Cerebellar cortex (tissue), 1 donor: ENCODE data around the gene KIDINS220.
A peak's percentile ranks its signal among the peaks of the same experiment; 100 is the strongest.
"Not testable (repeated sequence)": the region's sequence is repeated elsewhere in the genome, so short reads cannot be mapped to it uniquely, and the experiment has no call there.

Source experiments
- DNase-seq: peaks from one replicate; pipeline ENCODE4 v3.0.0-alpha.2; 2015; ENCODE audit warnings: low spot score

KIDINS220 gene

DNA sequence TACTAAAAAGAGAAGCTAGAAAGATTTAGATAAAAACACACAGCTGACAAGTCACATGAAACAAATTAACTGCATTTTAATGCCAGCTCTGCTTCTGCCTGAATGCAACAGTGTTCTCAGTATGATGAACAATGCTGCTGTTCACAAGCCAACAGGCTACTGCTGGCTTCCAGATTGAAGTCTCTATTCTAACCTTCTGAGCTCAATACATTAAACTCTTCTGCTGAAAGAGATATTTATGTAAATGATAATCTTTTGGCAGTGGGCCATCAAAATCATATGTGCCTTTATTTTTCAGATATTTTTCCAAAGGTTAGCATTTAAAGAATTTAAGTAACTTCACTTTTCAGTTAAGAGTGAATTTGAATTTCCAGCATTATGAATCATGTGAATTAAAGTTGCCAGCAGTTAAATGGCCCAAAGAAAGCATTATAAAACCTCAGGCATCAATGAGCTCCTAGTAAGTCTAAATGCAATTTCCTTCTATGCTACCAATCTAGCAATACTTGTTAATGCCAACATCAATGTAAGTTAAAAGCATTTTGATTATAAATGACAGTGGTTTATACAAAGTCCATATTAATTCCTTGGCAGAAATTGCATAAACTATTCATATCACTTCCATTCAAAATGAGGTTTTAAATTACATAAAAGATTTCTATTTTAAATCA lies 83.2 kb downstream of the KIDINS220 start:
- peak; percentile 63 for DNase-seq

DNA sequence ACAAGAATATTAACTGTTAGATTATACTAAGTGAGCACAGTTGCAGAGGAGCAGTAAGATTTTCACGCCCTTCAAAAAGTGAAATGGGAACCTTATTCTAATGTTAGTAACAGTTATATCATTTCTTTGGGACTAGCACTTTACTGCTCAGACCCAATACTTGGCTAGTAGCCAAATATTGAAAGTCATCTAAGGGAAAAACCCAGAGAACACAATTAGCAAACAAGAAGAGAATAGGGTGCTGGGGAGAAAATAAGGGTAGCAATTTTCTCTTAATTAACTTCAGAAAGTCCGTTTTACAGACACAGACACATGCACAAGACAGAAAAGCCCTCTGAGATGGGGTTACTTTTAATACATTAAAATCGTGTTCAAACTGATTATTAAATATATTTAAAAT lies 83.8 kb downstream of the KIDINS220 start:
- DNase-seq = no peak

DNA sequence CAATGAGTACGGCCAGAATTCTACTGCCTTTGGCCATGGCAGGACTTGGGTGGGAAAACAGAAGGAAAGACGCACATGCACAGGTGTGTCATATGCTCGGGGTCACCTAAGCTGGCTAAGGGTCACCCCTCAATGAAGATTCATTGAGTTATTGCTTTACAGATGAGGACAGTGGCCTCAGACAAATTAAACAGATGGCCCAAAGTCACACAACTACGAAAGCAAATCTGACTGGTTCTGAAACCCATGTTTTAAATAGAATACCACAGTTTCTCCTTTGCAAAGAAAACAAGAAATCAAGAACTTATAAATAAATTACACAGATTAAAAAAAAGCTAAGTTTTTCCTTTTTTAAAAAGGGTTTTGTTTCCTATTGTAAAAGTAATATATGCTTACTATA lies 85.0 kb downstream of the KIDINS220 start:
- DNase-seq = no peak

DNA sequence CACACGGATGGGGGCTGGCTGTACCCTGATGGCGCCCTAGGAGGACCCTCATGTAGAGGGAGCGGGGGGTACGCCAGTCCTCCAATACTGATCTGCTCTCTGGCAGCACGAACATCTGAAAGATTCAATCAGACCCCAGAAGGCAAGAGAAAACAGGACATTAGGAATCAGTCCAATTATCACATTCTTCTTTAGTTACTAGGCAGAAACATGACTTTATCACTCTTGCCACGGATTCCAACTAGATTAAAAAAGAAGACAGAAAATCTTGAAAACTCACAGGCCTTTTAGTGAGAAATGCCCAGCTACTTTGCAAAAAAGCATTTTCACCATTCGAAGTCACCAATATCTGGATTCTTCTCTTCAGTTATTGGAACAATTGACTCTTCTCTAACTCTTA lies 87.2 kb downstream of the KIDINS220 start:
- DNase-seq = no peak

DNA sequence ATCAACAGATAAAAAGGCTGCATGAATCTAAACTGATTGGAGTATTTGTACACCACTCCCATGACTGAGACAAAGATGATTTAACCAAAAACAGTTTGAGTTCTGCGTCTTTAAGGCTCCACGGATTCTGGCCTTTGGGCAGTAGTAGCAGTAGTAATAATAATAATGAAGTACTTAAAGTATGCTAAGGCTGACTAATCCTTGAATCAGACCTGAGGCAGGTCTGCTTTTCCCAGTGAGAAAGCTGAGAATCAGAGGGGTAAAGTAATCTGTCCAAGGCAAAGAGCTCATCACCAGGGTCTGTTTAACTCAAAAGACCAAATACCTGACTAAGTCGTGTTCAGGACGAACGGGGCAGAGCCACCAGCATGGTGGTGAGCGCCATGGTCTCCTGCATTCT lies 94.2 kb downstream of the KIDINS220 start:
- DNase-seq = no peak

DNA sequence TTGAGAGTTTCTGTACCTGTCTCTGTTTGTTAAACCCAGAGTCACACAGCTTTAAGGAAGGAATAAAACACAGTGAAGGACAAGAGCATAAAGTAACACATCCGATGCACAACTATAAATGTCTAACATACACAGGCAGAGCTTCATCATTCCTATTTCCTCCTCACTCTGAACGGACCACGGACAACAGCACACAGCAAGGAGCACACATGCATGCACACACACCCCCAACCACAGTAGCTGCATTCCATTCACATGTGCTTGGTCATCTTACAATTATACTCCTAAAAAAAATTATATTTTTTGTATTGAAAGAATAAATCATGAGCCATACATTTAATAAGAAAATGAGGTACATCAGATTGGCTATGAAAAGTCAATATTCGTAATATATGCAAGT lies 97.3 kb downstream of the KIDINS220 start:
- DNase-seq = no peak

DNA sequence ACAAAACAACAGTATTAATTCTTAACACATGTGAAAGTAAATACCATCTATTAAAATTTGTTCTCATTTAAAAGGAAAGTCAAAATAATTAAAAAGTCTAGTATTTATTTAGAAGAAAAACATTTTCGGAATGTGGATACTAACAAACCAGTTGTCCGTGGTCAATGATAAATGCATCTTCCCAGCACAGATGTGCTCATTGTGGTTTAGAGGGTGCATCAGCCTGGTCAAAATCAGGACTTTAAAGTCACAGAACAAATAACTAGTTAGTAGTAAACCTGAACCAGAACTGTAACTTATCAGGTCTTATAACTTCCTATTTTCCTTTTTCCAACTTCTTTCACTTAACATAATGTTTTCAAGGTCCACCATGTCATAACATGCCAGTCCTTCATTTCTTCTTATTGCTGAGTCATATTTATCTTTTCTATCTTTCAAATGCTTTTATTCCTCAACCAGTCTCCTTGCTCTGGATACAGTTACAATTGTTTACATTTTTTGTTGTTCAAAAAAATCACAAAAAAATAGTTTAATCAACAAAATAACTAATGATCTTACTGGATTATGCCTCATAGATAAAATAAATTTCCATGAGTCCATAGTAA lies 99.7 kb downstream of the KIDINS220 start:
- DNase-seq = no peak

DNA sequence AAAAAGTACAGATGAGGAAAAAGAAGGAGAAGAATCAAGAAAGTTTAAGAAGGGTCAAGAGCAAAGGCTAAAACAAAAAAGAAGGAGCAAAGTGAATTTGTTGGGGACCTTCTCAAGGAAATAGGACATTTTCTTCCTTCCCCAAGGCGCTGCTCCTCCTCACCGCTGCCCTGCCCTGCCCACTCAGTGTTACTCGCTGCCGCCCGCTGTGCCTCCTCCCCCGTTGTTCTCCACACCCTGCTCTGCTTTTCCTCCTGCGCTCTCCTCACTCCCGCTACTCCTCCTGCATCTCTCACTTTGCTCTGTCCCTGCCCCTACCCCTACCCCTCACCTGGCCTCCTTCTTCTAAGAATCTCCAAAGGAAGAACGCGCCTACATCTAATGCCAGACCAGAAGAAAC lies 104.8 kb downstream of the KIDINS220 start:
- no peak for DNase-seq

DNA sequence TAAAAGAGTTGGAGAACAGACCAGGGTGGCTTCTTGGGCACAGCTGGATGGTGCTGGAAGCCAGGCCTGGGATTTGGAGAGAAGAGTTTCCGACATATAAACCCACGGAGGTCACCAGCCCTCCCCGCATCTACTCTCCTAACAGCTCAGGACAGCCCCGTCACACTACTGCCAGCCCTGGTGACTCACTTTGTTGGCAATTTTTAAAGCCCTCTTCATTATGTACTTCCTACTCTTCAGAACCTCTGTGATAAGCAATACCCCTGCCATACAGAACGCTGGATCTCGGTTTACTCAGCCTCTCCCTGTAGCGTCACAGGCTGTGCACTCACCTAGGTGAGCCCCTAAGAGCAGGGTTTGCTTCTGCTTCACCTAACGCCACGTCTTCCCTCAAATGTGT lies 107.5 kb downstream of the KIDINS220 start:
- DNase-seq = no peak

DNA sequence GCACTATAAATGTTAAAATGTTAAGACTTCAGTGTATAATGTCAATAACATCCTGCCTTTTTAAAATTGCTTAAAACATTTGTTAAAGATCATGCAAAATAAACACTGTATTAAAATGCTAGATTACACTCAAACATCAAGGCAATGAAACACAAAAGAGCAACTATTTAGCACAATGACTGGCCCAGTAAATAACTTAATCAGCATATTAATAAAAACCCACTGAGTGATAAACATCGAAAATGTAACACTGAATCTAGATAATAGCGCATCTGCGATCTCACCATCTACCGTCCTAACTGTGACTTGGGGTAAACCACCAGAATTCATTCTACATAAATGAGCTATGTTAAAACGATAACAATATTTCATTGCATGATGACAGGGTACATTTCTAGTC lies 108.3 kb downstream of the KIDINS220 start:
- DNase-seq = not testable (repeated sequence)

DNA sequence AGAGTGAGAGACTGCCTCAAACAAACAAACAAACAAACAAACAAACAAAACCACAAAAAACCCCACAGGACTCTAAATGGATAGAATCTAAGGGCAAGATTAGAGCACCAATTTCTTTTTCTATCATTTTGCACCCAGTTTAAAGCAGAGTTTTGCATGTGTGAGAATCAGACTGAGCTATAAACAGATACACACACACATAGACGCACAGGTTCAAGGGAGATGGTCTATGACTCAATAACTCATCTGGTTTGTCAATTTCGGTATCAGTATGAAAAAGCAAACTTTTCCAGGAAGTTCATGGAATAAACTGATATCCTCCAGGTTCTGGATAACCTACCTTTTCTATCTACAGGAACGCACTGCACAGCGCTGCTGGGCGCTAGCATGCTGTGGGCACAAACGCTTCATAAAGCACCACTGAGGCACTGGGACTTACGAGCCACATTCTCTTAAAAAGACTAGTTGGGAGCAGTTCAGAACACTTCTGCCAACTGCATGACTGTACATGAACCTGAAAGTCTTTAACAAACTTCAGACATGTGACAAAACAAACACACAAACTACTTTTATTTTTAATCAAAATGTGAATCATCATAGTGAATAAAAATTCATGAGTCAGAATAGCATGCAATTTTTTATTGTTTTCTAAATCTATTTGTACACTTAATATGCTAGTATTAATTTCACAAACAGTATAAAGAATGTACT lies 109.0 kb downstream of the KIDINS220 start:
- DNase-seq = no peak

DNA sequence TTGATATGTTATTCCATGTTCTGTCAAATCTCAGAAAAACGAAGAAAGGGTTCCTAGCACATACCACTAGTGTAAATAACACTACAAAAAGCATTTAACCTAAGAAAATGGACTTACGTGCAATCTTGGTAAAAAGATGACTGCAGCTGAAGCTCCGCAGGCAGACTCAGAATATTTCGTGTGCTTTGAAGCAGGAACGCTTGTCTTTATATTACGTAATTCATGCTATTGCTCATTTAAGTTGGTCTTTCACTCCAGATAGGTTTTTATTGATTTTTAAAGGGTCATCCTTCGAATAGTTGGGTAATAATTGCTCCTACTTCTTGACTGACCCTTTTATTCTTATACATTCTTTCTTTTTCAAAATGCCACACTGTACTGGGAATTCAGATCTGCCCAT lies 111.6 kb downstream of the KIDINS220 start:
- no peak for DNase-seq

DNA sequence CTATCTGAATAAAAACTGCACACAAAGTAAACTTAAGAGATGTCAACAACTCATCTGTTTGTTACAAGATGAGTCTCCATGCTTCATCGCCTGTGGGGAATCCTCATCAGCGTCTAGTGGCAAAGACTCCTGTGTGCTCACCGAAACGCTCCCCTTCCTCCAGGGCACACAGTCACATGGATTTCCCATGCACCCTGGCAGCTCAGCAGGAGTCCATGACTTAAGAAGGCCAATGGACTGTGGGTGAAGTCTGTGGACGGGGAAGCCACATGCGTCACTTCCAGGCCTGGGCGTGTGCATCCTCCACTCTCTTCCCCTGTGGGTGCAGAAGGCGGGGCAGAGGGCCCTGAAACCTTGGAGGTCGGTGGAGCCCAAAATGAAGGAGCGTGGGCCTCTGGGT lies 114.4 kb downstream of the KIDINS220 start:
- no peak for DNase-seq

DNA sequence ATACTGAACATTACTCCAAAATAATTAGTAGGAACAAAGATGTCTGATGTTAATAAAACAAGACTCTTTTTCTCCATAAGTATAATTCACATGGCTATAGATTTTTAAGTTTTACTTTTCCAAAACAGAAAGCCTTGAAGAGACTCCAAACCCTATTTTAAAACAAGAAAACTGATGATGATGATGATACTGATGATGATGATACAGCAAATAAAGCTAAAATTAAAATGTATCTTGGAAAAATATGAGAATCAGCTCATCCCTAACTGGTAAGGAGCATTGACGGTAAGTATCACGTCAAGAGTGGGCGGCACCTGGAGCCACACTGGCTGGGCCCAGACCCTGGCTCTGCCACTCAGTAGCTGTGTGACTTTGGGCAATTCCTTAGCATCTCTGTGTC lies 116.0 kb downstream of the KIDINS220 start:
- DNase-seq = no peak

DNA sequence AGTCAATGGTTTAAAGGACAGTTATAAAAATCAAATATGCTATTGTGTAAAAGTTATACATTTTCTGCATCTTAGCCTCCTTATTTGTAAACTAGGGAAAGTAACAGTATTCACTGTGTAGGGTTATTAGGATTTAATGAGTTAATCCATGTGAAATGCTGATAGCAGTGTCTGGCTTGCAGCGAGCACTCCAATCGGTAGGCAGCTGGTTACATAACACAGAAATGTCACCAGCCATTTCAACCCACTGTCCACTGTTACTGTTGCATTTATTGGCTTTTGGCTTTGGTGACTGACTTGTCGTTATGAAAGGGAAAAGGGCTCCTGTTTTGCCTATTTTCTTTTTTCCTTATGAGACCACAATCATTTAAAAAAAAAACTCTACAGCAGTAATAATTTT lies 116.7 kb downstream of the KIDINS220 start:
- DNase-seq = peak; percentile 41

DNA sequence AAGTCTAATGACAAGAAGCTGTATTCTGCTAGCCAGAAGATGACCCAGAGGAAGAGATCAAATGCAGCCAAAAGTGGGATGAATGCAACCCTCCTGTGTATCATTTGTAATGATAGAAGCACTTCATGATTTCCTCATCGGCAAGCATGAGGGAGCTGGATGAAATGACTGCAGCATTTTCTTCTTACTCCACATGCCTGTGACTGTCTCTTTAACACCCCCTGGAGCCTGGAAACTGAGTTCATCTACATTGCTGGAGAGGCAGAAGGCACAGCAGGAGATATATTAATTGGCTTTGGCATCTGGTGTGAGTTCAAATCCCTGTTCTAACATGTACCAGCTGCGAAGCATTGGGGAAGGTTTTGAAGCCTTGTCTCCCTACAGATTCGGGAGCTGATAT lies 117.9 kb downstream of the KIDINS220 start:
- no peak for DNase-seq

DNA sequence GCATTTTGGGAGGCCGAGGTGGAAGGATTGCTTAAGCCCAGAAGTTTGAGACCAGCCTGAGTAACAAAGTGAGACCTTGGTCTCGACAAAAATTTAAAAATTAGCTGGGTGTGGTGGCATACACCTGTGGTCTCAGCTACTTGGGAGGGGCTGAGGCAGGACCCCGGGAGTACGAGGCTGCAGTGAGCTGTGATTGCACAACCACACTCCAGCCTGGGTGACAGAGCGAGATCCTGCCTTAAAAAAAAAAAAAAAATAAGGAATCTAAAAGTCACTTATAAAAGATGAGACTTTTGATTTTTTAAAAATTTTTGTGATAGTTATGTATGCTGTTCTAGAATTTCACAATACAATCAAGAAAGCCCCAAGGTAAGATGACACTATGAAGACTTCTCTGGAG lies 122.4 kb downstream of the KIDINS220 start:
- no peak for DNase-seq

DNA sequence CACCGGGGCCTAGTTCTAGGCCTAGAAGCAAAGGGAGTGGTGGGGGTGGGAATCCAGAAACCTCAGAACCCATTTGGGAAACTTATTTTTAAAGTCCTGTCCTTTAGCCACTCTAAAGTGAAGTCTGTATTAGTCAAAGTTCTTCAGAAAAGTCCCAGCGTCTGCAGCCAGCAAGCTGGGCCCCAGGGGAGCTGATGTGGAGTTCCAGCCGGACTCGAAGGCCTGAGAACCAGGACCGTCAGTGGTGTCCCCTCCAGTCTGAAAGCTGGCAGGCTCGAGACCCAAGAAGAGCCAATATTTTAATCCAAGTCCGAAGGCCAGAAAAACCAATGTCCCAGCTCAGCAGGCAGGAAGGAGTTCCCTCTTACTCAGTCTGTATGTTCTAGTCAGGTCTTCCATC lies 123.1 kb downstream of the KIDINS220 start:
- no peak for DNase-seq

DNA sequence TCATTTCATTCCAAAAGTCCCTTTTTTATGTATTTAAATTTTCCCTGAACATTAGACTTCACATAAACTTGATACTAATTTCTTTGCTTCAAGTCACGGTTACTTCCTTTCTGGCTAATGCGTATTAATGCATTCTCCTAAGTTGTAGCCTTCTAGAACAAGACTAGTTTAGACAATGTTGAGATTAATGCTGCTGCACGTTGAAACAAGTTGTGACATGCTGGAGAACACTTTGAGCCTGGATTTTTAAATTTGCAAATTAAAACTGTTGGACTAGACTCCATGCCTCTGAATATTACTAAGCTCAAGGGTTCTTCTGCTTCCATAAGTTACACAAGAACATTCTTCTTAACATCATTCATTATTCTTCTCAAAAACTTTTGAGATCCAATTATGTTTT lies 126.5 kb downstream of the KIDINS220 start:
- DNase-seq = no peak

DNA sequence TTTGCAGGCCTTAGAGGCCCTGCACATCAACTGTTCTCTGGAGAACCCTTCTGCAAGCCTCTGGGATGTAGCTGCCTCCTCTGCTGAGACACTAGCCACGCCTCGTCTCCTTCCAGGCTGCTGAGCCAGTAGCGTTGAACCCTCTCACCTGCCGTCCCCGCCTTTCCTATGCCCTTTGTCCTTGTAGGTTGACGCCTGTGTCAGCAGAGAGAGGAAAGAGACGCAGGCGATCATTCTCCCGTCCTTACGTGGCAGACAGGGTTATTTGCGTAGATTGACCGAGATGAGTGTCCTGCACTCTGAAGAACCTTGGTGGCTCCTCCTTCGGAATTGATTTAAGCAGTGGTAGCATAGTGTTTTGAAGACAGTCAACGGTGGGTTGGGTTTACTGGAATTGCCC lies 127.8 kb downstream of the KIDINS220 start:
- no peak for DNase-seq

DNA sequence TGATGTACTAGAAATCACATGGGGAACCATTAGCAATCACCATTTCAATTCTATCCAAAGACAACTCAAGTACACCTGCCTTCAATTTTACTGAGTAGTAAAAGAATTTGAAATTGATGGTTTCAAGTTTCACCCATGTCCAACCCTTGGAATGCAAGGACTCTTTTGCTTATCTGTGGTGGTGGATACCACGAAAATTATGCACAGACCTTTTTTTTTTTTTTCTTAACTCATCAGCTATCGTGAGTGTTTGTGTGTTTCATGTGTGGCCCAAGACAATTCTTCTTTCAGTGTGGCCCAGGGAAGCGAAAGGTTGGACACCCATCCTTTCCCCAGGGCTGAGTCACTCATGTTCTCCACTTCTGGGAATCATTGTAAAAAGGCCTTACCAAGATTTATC lies 132.5 kb downstream of the KIDINS220 start:
- no peak for DNase-seq

DNA sequence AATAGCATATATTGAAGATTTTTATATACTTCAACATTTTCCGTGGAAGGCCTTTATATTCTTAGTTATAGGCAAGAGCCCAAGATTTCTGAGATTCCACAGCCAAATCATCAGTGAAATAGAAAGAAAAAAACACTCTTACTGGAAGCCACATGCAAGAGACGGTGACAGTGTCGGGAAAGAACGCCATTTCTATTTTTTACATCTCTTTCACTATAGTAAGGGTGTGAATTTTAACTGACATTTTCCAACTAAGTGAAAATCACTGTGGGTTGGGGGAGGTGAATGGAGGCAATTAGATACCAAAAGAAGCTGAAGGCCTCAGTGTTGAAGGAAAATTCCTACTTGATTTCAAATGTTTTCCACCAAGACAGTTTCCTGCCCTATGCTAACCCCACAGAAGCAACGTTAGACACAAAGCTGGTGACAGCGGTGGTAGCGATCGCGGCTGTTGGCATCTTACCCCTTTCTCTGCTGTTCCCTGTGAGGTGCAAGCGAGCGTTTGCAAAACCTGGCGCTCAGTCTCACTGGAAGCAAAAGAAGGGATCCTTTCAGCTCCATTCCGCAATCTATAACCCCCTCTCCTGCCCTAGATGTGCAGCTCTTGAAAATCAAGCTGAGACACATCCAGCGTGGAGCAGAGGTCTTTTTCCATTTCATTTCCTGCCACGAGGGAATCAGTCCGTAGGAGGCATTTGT lies 135.6 kb downstream of the KIDINS220 start:
- no peak for DNase-seq

DNA sequence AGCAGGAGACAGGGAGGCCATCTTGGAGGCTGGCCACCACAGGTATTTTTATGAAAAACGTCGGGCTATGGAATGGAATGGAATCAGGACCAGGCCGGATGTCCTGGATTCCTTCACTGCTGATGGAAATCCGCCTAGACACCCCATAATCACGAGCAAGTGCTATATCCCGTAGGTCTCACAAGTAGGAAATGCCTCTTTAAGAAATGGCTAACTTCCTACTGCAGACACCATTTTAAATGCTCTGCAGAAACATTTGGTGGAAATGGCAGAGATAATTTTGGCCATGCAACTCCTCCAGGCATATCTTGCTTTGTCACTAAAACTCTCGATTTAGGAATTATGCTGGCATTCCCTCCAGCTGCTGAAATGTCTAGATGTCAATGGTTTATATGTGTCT lies 137.6 kb downstream of the KIDINS220 start:
- no peak for DNase-seq
